ENCODE results near the gene RERGL.

- TF ChIP-seq CTCF (IDR thresholded peaks at IDR 0.05) (no peak), POLR2A (IDR thresholded peaks at IDR 0.05) (no peak)
Measured at GRCh38 chr12:18057051-18057450, 32.9 kb downstream of the RERGL start.

Measured in testis (tissue), 2 donors.